Natural killer cell (primary cell): ENCODE results near the gene TAF6. TPM values are rescaled to one million over a fixed set of nuclear protein-coding genes. Genes with fewer than 3 reads are reported as not detected.
A peak's percentile ranks its signal among the peaks of the same experiment; 100 is the strongest.

Experiments
- ATAC-seq, 3 donors: fragments of 150-1000 bp in 2 of 3; fragments of 200-7000 bp in 1 of 3; cut with Tn5 transposase; 1 replicate in 1 of 3; 2 replicates in 2 of 3; pipeline ENCODE4 v1.10.0; 2021; ENCODE audit warnings: mild to moderate bottlenecking in 2 of 3, moderate library complexity in 2 of 3
- DNase-seq, 2 donors: peaks; one replicate each; pipeline versions ENCODE4 v3.0.0 to v3.0.0-alpha.2; 2013 to 2021; ENCODE audit warnings: mixed read lengths in 1 of 2
- H3K27ac ChIP-seq: one replicate; pipeline ENCODE4 v1.5.1; 2013; ENCODE audit warnings: mild to moderate bottlenecking, low read length
- H3K27me3 ChIP-seq: one replicate; pipeline ENCODE4 v1.6.1; 2013; ENCODE audit warnings: low read length; ENCODE audit not compliant: control insufficient read depth, insufficient read depth
- H3K36me3 ChIP-seq: one replicate; pipeline ENCODE4 v1.6.1; 2013; ENCODE audit warnings: low read length; ENCODE audit not compliant: control insufficient read depth, insufficient read depth
- H3K4me1 ChIP-seq: one replicate; pipeline ENCODE4 v1.6.1; 2013; ENCODE audit warnings: low read length; ENCODE audit not compliant: control insufficient read depth, insufficient read depth
- H3K4me3 ChIP-seq: one replicate; pipeline ENCODE4 v1.5.1; 2013; ENCODE audit warnings: low read length
- H3K9me3 ChIP-seq: one replicate; pipeline ENCODE4 v1.6.1; 2013; ENCODE audit warnings: low read length; ENCODE audit not compliant: control insufficient read depth, insufficient read depth
- H3K27ac Mint-ChIP-seq, 2 donors: one replicate each; pipeline ENCODE4 v1.8.0; 2022; ENCODE audit warnings: mild to moderate bottlenecking in 2 of 2, mixed read lengths in 2 of 2, moderate library complexity in 1 of 2
- H3K27me3 Mint-ChIP-seq, 2 donors: one replicate each; pipeline ENCODE4 v1.8.0; 2022; ENCODE audit warnings: low read depth in 2 of 2, mixed read lengths in 2 of 2
- H3K36me3 Mint-ChIP-seq: one replicate; pipeline ENCODE4 v1.8.0; 2022; ENCODE audit warnings: mixed read lengths
- H3K4me1 Mint-ChIP-seq, 2 donors: one replicate each; pipeline ENCODE4 v1.8.0; 2022; ENCODE audit warnings: mixed read lengths in 2 of 2
- H3K4me3 Mint-ChIP-seq: one replicate; pipeline ENCODE4 v1.8.0; 2022; ENCODE audit warnings: mild to moderate bottlenecking, moderate library complexity, mixed read lengths
- H3K9me3 Mint-ChIP-seq, 2 donors: one replicate each; pipeline ENCODE4 v1.8.0; 2022; ENCODE audit warnings: mixed read lengths in 2 of 2
- WGBS: methylation state at CpG from one replicate; pipeline ENCODE4 v1.1.7; 2013; ENCODE audit warnings: missing lambda C conversion rate; ENCODE audit not compliant: insufficient coverage; 5-methylcytosine and 5-hydroxymethylcytosine counted together
- intact Hi-C: fragments of 100-400 bp; cut with micrococcal nuclease; formaldehyde crosslinking; loops from one replicate; pipeline ENCODE4 v1.14.2; 2022
- total RNA-seq, 4 donors: library from RNA; stranded (reverse); fragments of 120-200 nt in 1 of 4; gene quantifications; one replicate each; pipeline versions ENCODE4 v1.2.3 to v1.2.4, GENCODE V29; 2013 to 2022
- TF ChIP-seq, protein P1 (sequence below): fragments of 200-600 bp; IDR thresholded peaks from one replicate; pipeline ENCODE4 v1.8.0; 2022; ENCODE audit warnings: antibody characterized with exemption

TAF6 gene
- total RNA-seq, 3 donors from 2014 or later (not counting 1 experiment from before 2014, with no cell fraction given): 42.2 to 56.8 (median 47.9) TPM

DNA sequence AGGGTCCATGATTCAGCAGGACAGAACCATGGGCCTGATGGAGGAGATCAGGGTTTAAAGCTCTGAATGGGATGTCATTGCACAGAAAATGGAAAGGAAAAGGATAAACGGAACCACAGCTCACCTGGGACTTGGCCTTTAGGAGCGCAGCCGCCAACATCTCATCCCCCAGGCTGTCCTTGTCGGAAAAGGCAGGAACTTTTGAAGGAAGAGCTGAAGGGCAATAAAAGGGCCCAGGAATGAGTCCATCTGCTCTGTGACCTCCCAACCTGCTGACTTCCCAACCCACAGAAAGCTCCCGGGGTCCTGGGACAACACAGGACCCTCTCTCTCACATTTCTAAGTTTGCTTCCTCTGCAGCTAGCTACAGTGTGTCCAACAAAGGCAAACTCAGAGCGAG is 43.7 kb downstream of the TAF6 start:
- intact Hi-C loops: no loop called here
- 98% methylated on average over 6 of the region's 6 CpGs for WGBS
- H3K36me3 ChIP-seq: peaks cover 60% of the 10 kb centered on the region
- ATAC-seq (no peak), DNase-seq (no peak)
- Mint-ChIP-seq H3K4me3 (no peak overlapping the region), H3K36me3 (peaks cover 26% of the 10 kb centered on the region), H3K9me3 (peaks cover 4 to 11% of the 10 kb centered on the region in 2 donors), H3K27me3 (no peaks in the 10 kb centered on the region), H3K4me1 (peaks cover 5 to 22% of the 10 kb centered on the region in 2 donors), H3K27ac (peak overlapping the region in 1 of 2 donors; percentile 21)
- H3K27ac ChIP-seq: no peak overlapping the region
- TF ChIP-seq, protein P1, sequence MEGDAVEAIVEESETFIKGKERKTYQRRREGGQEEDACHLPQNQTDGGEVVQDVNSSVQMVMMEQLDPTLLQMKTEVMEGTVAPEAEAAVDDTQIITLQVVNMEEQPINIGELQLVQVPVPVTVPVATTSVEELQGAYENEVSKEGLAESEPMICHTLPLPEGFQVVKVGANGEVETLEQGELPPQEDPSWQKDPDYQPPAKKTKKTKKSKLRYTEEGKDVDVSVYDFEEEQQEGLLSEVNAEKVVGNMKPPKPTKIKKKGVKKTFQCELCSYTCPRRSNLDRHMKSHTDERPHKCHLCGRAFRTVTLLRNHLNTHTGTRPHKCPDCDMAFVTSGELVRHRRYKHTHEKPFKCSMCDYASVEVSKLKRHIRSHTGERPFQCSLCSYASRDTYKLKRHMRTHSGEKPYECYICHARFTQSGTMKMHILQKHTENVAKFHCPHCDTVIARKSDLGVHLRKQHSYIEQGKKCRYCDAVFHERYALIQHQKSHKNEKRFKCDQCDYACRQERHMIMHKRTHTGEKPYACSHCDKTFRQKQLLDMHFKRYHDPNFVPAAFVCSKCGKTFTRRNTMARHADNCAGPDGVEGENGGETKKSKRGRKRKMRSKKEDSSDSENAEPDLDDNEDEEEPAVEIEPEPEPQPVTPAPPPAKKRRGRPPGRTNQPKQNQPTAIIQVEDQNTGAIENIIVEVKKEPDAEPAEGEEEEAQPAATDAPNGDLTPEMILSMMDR: no peak
- H3K27me3 ChIP-seq: no peaks in the 10 kb centered on the region
- H3K4me3 ChIP-seq: no peak overlapping the region
- H3K4me1 ChIP-seq: peaks cover 5% of the 10 kb centered on the region
- H3K9me3 ChIP-seq: peaks cover 27% of the 10 kb centered on the region

GRCh38 chr7:100074841-100075240 is 44.3 kb downstream of the TAF6 start:
- TF ChIP-seq, protein P1: no peak
- 97% methylated on average over 6 of the region's 7 CpGs for WGBS
- Histone ChIP-seq H3K27me3 (no peaks in the 10 kb centered on the region), H3K36me3 (peaks cover 66% of the 10 kb centered on the region), H3K9me3 (peaks cover 33% of the 10 kb centered on the region), H3K4me3 (no peak overlapping the region), H3K4me1 (no peaks in the 10 kb centered on the region), H3K27ac (no peak overlapping the region)
- Mint-ChIP-seq H3K27ac (no peak overlapping the region), H3K4me3 (no peak overlapping the region), H3K9me3 (peaks cover 4 to 11% of the 10 kb centered on the region in 2 donors), H3K36me3 (peaks cover 29% of the 10 kb centered on the region), H3K4me1 (peaks cover 0 to 16% of the 10 kb centered on the region in 2 donors), H3K27me3 (no peaks in the 10 kb centered on the region)
- DNase-seq: no peak
- intact Hi-C loops: no loop called here
- ATAC-seq: no peak

- H3K4me3 Mint-ChIP-seq: no peak overlapping the region
- H3K36me3 Mint-ChIP-seq: peaks cover 29% of the 10 kb centered on the region
- no peak overlapping the region for H3K27ac ChIP-seq
- no peak overlapping the region for H3K27ac Mint-ChIP-seq
- DNase-seq: no peak
- peaks cover 0 to 8% of the 10 kb centered on the region in 2 donors for H3K4me1 Mint-ChIP-seq
- 98% methylated on average over 10 of the region's 10 CpGs for WGBS
- H3K27me3 Mint-ChIP-seq: no peaks in the 10 kb centered on the region
- no peak for ATAC-seq
- no peaks in the 10 kb centered on the region for H3K4me1 ChIP-seq
- intact Hi-C loops: no loop called here
- no peak overlapping the region for H3K4me3 ChIP-seq
- H3K27me3 ChIP-seq: no peaks in the 10 kb centered on the region
- H3K36me3 ChIP-seq: peaks cover 66% of the 10 kb centered on the region
- TF ChIP-seq, protein P1: no peak
- peaks cover 34% of the 10 kb centered on the region for H3K9me3 ChIP-seq
- H3K9me3 Mint-ChIP-seq: peaks cover 4 to 11% of the 10 kb centered on the region in 2 donors
Observed at GRCh38 chr7:100072462-100072861, 46.7 kb downstream of the TAF6 start.
